Activated naive CD4-positive, alpha-beta T cell (primary cell): ENCODE data around the gene UBE2R2.
"Not testable (repeated sequence)": the region's sequence is repeated elsewhere in the genome, so short reads cannot be mapped to it uniquely, and the experiment has no call there.

Experiments used
- DNase-seq, 4 experiments: peaks; one replicate each; lab custom pipeline; 2025; lab: John Stamatoyannopoulos, UW

UBE2R2 gene

DNA sequence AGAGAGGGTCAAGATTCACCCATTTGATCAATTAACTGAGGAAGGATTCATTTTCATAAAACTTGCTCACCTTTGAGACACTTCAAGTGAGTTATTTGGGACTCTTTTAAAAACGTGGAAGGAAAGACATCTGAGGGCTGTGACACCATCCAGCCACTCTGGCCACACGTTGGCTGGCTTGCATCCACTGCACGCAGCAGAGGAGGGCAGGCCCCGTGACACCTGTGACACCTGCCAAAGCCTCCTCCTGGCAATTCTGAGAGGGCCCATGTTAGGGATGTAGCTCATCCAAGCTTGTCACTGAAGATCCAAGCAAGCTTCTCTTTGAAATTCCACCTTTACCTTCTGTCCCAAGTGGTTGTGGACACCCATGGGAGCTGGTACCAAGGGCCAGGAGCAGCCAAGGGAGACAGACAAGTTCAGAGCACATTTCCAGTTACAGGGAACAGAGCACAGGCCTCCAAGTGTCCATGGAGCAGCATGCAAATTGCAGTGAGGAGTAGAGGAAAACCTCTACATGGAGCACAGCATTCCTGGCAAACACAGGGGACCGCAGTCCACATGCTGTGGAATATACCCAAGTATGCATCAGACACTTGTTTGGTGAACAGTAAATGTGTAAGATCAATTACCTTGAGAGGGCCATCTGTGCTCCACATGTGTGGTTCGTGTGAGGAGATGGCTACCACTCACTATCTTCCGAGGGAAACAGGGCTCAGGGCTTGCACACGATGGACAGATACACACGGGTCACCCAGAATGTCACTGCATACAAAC lies 16.8 kb upstream of the UBE2R2 start:
- DNase-seq, result no peak

DNA sequence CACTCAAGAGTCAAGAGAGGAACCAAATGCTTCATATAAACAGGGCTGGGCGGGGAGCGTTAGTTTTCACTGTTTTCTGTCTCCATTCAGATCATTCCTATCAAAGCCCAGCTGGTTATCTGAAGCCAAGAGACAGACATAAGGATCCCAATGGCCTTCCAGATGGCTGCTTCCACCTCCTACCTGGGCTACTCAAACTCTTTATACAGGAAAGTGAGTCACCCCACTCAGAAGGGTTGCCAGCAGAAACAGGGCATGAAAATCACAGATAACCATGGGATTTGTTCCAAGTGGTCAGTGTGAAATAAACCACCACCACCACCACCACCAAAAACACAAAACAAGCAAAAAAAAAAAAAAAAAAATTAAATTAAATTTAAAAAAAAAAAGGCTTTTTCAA lies 16.1 kb upstream of the UBE2R2 start:
- DNase-seq, result no peak

DNA sequence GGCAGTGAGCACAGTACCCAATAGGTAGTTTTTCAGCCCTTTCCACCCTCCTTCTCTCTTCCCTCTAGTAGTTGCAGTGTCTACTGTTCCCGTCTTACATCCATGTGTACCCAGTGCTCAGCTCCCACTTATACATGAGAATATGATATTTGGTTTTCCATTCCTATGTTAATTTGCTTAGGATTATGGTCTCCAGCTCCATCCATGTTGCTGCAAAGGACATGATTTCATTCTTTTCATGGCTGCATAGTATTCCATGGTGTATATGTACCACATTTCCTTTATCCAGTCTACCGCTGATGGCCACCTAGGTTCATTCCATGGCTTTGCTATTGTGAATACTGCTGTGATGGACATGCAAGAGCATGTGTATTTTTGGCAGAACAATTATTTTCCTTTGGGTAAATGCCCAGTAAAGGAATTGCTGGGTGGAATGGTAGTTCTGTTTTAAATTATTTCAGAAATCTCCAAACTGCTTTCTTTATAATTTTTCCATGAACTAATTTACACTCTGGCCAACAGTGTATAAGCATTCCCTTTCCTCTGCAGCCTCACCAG lies 14.9 kb upstream of the UBE2R2 start:
- DNase-seq, result not testable (repeated sequence)

DNA sequence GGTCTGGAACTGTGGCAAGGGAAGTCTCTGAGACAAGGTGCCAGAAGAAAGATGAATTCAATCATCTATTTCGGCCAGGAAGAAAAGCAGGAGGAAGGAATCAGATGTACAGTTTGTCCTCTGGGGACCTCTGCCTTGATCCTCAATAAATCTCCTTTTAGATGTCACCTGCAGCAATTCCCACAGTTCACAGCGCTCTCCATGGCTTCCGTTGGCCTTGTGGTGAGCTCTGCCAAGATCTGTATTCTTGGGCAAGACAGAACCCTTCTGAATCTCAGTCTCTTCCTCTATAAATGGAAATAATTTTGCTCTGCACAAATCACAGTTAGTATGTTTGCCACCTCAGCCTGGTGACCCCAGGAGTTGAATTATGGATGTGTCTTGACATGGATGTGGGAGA lies 12.8 kb upstream of the UBE2R2 start:
- DNase-seq, result not testable (repeated sequence)

DNA sequence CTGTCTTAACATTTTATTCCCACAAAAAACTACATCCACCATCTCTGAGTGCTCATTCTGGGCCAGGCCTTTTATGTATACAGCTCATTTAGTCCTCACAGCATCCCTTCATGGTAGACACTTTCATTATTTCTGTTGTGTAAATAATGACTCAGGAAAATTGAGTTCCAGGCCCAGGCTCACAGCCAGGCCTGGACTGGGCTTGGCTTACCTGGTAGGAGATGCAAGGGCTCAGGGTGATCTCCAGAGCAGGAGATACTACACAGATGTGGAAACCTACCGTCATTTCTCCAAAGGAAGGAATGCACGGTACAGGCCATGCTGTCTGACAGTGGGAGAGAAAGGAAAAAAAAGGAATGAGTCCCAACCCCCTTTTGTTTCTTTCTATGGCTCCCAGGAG lies 9.8 kb upstream of the UBE2R2 start:
- not testable (repeated sequence) for DNase-seq

DNA sequence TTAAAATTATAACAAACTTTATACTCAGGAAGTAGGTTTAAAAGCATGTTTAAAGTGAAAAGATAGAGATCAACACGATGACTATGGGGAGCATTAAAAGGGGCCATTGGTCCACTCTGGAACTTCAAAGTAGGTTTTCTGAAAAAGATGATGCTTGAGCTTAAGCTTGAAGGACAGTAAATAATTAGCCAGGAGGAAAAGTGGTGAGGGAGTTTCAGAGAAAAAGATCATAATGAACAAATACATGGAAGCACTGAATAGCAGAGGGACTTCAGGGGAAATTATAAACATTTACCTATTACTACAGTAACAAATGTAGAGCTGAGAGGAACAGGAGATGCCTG lies 8.0 kb upstream of the UBE2R2 start:
- DNase-seq, result not testable (repeated sequence)

DNA sequence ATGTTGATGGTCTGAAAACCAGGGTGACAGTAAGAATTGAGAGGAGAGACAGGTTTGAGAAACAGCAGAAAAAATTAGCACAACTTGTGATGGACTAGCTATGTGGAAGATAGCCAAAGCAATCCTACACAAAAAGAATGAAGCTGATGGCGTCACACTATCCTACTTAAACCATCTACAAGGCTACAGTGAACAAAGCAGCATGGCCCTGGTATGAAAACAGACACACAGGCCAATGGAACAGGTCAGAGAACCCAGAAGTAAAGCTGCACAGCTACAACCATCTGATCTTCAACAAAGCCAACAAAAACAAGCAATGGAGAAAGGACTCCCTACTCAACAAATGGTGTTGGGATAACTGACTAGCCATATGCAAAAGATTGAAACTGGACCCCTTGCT lies 7.5 kb upstream of the UBE2R2 start:
- no peak for DNase-seq

DNA sequence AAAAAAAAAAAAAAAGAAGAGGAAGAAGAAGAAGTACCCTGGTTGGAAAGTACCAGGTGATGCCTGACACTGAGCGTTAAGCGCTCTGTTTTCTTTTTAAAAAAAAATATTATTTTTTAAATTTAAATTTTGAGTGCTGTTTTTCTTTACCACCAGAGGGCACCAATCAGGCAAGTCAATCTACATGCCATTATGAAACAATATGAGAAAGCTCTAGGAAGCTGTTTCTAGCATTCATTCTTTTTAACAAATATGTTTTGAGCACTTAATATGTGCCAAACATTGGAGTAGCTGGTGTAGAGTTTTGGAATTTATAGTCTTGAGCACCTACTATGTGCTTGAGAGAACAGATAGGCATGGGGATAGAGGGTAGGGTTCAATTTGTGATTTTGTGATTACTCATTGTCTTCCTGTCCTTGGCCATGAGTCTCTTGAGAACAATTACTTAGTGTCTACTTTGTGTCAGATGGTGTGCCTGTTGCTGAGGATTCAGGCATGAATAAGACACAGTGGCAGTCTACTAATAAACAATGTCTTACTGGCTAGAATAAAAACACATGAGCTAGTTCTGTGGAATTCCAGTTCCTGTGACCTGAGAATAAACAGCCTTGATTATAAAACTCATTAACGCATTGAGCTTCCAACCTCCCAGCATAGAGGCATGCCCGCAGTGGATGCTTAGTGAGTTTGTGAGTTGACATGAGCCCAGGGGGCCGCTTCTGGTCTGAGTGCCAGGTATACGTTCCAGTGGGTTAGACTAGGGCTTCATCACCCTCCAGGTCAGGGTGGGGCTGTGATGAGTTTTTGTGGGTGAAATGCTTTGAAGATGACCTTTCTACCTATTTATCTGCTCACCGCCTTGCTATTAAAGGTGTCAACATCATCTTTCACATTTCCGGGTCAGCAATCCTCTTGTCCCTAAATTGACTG lies 3.0 kb upstream of the UBE2R2 start:
- no peak for DNase-seq

DNA sequence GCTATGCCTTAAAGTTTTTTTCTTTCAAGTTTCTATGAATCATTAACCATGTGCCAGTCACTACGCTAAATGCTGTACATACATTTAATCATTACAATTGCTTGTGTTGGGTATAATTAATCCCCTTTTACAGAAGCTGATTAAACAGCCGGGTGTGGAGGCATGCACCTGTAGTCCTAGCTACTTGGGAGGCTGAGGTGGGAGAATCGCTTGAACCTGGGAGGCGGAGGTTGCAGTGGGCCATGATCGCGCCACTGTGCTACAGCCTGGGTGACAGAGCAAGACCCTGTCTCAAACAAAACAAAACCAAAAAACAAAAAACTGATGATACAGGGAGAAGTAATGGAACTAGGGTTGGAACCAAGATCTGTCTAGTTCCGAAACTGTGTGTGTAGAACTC lies 1.2 kb upstream of the UBE2R2 start:
- no peak for DNase-seq

DNA sequence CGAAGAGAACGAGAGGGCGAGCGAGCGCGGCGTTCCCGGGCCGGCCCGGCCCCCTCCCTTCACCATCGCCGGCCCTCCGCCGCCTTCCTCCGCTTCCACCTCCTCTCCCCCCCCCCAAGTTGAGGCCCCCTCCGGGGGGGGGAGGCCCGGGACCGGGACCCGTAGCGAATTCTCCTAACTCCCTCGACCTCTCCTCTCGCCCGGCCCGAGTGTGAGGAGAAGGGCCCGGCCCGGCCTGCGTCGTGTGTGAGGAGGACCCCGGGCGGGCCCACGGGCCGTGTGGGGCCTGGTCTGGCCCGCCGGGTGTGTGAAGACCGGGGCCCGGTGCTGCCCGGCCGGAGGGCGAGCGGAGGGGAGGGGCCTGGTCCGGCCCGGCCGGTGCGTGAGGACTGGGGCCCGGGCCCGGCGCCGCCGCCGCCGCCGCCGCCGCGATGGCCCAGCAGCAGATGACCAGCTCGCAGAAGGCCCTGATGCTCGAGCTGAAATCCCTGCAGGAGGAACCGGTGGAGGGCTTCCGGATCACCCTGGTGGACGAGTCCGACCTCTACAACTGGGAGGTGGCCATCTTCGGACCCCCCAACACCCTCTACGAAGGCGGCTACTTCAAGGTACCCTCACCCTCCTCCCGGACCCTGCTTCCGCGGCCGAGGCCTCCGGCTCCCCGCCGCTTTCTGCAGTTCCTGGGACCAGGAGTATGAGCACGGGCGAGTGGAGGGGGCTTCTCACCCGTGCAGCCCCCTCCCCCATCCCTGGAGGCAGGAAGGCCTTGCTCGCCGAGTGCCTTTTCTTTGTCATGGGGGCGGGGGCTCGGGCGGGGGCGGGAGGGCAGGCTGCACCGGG lies 587 bp downstream of the UBE2R2 start:
- peak in 3 of 4 experiments; percentile 31 to 66 (median 36) for DNase-seq

DNA sequence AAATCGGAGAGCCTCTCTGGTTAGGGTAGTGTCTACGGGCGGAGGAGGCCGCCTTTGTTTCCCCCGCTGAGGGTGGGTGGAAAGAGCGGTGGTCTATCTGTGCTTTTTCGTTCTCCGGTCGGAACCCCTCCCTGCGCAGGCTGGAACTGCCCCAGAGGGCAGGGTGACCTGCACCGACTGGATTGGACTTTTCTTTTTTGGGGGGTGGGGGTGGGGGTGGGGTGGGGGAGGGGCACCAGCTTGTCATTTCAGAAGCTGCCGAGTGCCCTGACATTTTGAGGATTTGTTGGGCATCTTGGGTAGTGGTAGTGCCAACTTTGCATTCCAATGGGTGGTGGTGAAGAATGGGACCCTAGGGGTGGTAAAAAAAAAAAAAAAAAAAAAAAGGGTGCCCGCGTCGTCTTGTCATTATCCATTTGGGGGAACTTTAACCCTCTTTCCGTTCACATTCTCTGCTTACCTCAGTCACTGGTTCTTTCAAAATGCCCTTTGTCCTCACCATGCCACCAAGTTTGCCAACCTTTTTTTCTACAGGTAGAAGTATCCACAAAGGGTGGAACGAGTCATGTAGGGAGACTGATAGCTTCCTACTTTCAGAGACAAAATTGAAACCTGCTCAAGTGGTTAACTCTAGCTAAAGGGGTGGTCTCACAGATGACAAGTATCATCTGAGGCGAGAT lies 1.3 kb downstream of the UBE2R2 start:
- no peak for DNase-seq

DNA sequence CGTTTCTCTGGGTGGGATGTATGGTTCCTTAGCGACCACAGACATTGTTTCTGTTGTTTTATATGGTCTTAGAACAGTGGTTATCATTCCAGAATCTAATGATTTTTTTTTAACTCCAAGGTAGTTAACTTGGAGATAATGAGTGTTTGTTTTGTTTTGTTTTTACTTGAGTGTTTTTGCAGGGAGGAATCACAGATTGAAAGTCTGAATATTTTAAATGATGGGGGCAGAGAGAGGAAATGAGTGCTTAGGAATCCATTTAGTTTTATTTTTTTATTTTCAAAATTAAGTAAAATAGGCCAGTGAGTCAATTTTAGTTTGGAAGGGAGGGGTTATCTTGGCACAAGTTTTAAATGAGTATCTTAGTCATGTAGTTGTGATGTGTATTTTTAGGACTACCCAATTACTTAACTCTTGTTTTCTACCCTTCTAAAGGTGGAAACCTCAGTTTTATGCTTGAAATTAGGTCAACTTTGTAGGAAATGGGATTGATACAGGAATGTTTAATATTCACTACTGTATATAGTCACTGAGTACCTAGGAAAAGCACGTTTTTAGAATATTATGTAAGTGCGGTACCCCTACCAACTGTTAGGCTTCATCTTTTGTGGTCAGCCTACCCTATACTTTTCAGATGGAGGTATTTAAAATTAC lies 2.0 kb downstream of the UBE2R2 start:
- no peak for DNase-seq

DNA sequence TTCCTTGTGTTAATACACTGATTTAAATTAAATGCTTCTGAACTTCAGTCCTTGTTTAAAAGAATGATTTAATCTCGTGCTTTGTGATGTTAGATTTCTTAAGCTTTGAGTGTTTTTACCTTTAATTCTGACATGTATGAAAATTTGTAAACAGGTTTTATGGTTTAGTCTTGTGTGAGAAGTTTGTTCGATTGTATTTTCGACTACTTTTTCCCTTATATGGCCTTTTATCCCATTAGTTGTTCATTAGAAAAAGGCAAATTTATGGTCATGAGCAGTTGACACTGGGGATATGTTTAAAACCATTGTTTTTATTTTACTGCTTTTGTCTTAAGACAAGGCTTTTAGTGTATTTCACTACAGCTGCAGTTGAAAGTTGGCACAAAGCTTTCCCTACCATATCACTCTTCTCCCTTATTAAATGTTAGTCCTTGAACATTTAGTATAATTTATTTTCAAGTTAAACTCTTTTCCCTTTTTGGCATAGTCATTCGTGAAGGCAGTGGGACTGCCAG lies 3.3 kb downstream of the UBE2R2 start:
- DNase-seq, result no peak

DNA sequence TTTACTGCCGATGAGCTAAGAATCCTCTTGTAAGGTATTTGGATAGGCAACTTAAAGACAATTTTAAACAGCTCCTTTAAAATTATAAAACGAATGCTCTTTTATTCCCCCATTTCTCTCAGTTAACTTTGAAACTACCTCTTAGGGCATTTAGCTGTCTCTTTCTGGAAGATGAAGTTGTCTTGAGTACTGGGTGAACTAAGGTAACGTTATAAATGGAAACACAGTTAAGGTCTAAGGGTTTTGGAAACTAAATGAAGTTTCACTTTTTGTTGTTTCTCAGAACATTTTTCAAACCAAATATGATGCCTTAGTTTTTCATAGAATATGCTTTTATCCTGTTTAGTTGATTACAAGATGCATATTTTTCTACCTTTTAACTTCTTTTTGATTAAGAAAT lies 6.8 kb downstream of the UBE2R2 start:
- no peak for DNase-seq

DNA sequence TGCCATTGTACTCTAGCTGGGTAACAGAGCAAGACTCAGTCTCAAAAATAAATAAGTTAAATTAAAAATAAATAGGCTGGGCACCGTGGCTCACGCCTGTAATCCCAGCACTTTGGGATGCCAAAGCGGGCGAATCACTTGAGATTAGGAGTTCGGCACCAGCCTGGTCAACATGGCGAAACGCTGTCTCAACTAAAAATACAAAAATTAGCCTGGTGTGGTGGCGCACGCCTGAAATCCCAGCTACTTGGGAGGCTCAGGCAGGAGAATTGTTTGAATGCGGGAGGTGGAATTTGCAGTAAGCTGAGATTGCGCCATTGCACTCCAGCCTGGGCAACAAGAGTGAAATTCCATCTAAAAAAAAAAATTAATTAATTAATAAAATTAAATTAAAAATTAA lies 10.3 kb downstream of the UBE2R2 start:
- not testable (repeated sequence) for DNase-seq

DNA sequence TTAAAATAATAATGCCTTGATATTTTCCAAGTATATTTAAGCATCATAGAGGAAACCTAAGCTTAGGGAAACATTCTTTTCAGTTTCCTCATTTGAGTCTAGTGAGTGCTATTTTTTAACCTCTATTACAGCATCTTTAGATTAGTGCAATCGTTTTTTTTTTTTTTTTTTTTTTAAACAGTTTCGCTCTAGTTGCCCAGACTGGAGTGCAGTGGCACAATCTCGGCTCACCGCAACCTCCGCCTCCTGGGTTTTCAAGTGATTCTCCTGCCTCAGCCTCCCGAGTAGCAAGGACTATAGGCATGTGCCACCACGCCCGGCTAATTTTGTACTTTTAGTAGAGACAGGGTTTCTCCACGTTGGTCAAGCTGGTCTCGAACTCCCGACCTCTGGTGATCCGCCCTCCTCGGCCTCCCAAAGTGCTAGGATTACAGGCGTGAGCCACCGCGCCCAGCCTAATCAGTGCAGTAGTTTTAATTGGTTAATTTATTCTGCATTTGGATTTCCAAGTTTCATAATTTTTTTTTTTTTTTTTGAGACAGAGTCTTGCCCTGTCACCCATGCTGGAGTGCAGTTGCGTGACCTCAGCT lies 12.8 kb downstream of the UBE2R2 start:
- not testable (repeated sequence) for DNase-seq

DNA sequence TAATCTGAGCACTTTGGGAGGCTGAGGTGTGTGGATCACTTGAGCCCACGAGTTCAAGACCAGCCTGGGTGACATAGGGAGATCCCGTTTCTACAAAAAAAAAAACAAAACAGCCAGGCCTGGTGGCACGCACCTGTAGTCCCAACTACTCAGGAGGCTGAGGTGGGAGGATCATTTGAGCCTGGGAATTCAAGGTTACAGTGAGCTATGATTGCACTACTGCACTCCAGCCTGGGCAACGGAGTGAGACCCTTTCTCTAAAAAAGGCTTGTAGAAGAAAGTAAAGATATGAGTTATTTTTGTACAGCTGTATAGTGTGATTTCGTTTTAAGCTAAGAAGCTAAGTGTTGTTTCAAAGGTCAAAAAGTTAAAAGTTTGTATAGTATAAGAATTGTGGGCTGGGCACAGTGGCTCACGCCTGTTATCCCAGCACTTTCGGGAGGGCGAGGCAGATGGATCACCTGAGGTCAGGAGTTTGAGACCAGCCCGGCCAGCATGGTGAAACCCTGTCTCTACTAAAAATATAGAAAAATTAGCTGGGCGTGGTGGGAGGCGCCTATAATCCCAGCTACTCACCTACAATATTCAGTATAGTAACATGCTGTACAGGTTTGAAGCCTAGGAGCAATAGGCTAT lies 18.8 kb downstream of the UBE2R2 start:
- no peak for DNase-seq

DNA sequence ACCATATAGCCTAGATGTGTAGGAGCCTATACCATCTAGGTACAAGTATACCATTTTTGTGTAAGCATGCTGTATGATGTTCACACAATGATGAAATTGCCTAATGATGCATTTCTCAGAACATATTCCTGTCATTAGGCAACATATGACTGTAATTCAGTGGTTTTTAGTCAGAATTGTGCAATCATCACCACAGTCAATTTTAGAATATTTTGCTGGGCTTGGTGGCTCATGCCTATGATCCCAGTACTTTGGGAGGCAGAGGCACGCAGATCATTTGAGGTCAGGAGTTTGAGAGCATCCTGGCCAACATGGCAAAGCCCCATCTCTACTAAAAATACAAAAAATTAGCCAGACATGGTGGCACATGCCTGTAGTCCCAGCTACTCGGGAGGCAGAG lies 19.3 kb downstream of the UBE2R2 start:
- not testable (repeated sequence) for DNase-seq

DNA sequence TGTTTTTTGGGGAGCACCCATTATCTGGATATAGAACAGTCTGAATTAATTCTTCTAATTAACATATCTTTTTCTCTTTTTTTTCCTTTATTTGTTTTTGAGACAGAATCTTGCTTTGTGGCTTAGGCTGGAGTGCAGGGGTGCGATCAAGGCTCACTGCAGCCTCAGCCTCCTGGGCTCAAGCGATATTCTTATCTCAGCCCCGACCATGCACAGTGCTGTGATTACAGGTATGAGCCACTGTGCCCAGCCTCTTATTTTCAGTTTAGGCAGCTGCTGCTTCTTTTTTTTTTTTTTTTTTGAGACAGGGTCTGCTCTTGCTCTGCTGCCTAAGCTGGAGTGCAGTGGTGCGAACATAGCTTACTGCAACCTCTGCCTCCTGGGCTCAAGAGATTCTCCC lies 20.2 kb downstream of the UBE2R2 start:
- DNase-seq, result no peak

DNA sequence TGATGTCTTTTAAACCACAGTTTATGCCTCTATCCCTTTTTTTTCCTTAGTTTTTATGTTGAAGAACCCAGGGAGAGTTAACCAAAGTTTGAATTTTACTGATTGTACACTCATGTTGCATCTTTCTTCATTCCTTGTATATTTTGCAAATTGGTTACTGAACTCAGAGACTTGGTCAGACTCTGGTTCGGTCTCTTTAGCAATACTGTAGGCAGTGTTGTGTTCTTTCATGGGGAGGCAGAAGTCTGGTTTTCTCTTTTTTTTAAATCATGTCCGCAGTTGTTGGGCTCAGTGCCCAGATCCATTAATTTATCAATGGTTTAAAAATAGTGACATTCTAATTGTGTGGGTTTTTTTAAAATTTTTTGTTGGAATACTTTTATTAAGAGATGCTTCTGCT lies 23.4 kb downstream of the UBE2R2 start:
- no peak for DNase-seq
